Ishikawa (cell line): ENCODE results near the gene WSCD2.

Experiments used
- CEBPB ChIP-seq: IDR thresholded peaks from 2 replicates; pipeline ENCODE4 v1.6.1; 2012
- CREB1 ChIP-seq: IDR thresholded peaks from 2 replicates; pipeline ENCODE4 v1.6.1; 2012; ENCODE audit warnings: low read depth
- EGR1 ChIP-seq: IDR thresholded peaks from 2 replicates; pipeline ENCODE4 v1.6.1; 2012
- EP300 ChIP-seq: IDR thresholded peaks from 2 replicates; pipeline ENCODE4 v1.6.1; 2012; ENCODE audit warnings: borderline replicate concordance
- FOXM1 ChIP-seq: IDR thresholded peaks from 2 replicates; pipeline ENCODE4 v1.6.1; 2012; ENCODE audit warnings: low read depth, borderline replicate concordance
- MAX ChIP-seq: IDR thresholded peaks from 2 replicates; pipeline ENCODE4 v1.6.1; 2012
- NFIC ChIP-seq: IDR thresholded peaks from 2 replicates; pipeline ENCODE4 v1.6.1; 2012
- RAD21 ChIP-seq: IDR thresholded peaks from 2 replicates; pipeline ENCODE4 v1.6.1; 2012; ENCODE audit warnings: low read depth
- REST ChIP-seq: IDR thresholded peaks from 2 replicates; pipeline ENCODE4 v1.6.1; 2012; ENCODE audit warnings: low read depth, mild to moderate bottlenecking
- TAF1 ChIP-seq: IDR thresholded peaks from 2 replicates; pipeline ENCODE4 v1.6.1; 2012; ENCODE audit warnings: low read depth, mild to moderate bottlenecking
- TCF12 ChIP-seq: IDR thresholded peaks from 2 replicates; pipeline ENCODE4 v1.6.1; 2012; ENCODE audit warnings: low read depth
- TEAD4 ChIP-seq: IDR thresholded peaks from 2 replicates; pipeline ENCODE4 v1.6.1; 2012
- YY1 ChIP-seq: IDR thresholded peaks from 2 replicates; pipeline ENCODE4 v1.6.1; 2012; ENCODE audit warnings: low read depth
- ZBTB7A ChIP-seq: IDR thresholded peaks from 2 replicates; pipeline ENCODE4 v1.6.1; 2012; ENCODE audit warnings: low read depth
- TF ChIP-seq, protein P1 (sequence below): IDR thresholded peaks from 2 replicates; pipeline ENCODE4 v1.6.1; 2012

Gene WSCD2

GRCh38 chr12:108082485-108082884, 46.6 kb upstream of the WSCD2 start:
- TF ChIP-seq TAF1, result no peak
- TF ChIP-seq EP300, result no peak
- no peak for TF ChIP-seq REST
- no peak for TF ChIP-seq TCF12
- TF ChIP-seq CREB1, result no peak

- TF ChIP-seq TAF1 (no peak), CREB1 (no peak), MAX (no peak), RAD21 (no peak), EGR1 (no peak), YY1 (no peak), CEBPB (no peak), ZBTB7A (no peak), TCF12 (no peak), REST (no peak), TEAD4 (no peak), EP300 (no peak), FOXM1 (no peak)
Measured at GRCh38 chr12:108087900-108088299, 41.2 kb upstream of the WSCD2 start.

GRCh38 chr12:108090107-108090899, 38.8 kb upstream of the WSCD2 start:
- TF ChIP-seq CREB1 (no peak), RAD21 (no peak), REST (no peak), TCF12 (no peak), EP300 (no peak), YY1 (peak; percentile 65)
- TF ChIP-seq, protein P1, sequence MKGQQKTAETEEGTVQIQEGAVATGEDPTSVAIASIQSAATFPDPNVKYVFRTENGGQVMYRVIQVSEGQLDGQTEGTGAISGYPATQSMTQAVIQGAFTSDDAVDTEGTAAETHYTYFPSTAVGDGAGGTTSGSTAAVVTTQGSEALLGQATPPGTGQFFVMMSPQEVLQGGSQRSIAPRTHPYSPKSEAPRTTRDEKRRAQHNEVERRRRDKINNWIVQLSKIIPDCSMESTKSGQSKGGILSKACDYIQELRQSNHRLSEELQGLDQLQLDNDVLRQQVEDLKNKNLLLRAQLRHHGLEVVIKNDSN, result no peak

DNA sequence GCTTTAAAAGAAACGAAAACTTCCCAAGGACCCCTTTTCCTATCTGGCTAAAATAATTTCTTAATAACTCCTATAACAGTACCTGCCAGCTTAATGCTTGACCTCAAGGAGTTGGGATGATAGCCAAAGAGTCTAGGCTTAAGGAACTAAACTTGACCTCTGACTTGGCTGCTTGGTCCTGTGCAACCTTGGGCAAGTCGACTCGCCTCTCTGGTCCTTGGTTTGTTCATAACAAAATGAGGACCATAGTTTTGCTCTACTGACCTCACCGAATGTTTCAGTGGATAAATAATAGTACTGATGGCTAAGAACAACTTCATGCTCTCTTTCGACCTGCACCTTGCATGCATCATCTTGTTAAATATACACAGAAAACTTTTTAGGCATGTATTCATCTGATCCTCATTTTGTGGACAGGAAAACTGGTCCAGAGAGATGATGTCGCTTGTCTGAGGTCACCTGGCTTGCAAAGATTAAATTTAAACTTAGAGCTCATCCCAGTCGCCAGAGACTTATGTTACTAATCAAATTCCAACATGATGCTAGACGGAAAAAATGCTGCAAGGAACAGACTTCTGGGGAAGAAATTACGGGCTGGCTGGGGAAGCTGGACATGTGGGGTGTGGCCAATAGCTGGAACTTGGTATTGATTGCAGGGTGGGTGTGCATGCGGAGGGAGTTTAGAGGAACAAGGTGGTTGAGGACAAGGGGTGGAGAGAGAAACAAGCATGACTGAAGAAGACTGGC, 38.0 kb upstream of the WSCD2 start:
- no peak for TF ChIP-seq REST
- TF ChIP-seq EP300, result no peak
- no peak for TF ChIP-seq CEBPB
- no peak for TF ChIP-seq EGR1
- TF ChIP-seq TCF12, result no peak
- TF ChIP-seq CREB1, result no peak
- TF ChIP-seq YY1, result no peak
- no peak for TF ChIP-seq ZBTB7A
- TF ChIP-seq MAX, result no peak
- TF ChIP-seq, protein P1, result no peak
- TF ChIP-seq RAD21, result no peak
- TF ChIP-seq TAF1, result no peak
- no peak for TF ChIP-seq TEAD4
- no peak for TF ChIP-seq NFIC
- TF ChIP-seq FOXM1, result no peak
